HG02610 (cell line): Measurements from ENCODE around the gene PCDHA7.
"Not testable (repeated sequence)": the region's sequence is repeated elsewhere in the genome, so short reads cannot be mapped to it uniquely, and the experiment has no call there.

Experiments
- ATAC-seq: cut with Tn5 transposase; IDR thresholded peaks from one replicate; pipeline ENCODE4 v1.9.1; 2021; ENCODE audit warnings: mild to moderate bottlenecking, moderate library complexity; ENCODE audit not compliant: unreplicated experiment

PCDHA7 gene

GRCh38 chr5:140833993-140834392, at the start of gene PCDHA7:
TSS of gene PCDHA7 (plus strand) at chr5:140834269. CDS start at chr5:140834384, 115 bp downstream.
- no peak for ATAC-seq

GRCh38 chr5:140785905-140786686, 48.0 kb upstream of the PCDHA7 start, which contains the start of gene PCDHA1:
TSS of gene PCDHA1 (plus strand) at chr5:140786140.
- ATAC-seq = no peak

GRCh38 chr5:140787422-140787821, 46.6 kb upstream of the PCDHA7 start:
- ATAC-seq = not testable (repeated sequence)

- ATAC-seq = not testable (repeated sequence)
Measured at GRCh38 chr5:140787849-140788504, 46.1 kb upstream of the PCDHA7 start.

GRCh38 chr5:140791089-140791488, 43.0 kb upstream of the PCDHA7 start:
- ATAC-seq = no peak

GRCh38 chr5:140794595-140795258, 39.3 kb upstream of the PCDHA7 start, which contains the start of gene PCDHA2:
TSS of gene PCDHA2 (plus strand) at chr5:140794852.
- ATAC-seq = no peak

GRCh38 chr5:140795259-140795641, 38.8 kb upstream of the PCDHA7 start:
- no peak for ATAC-seq

- not testable (repeated sequence) for ATAC-seq
Measured at GRCh38 chr5:140796072-140796717, 37.9 kb upstream of the PCDHA7 start.

- no peak for ATAC-seq
Measured at GRCh38 chr5:140796718-140797095, 37.4 kb upstream of the PCDHA7 start.

- no peak for ATAC-seq
Measured at GRCh38 chr5:140800816-140801493, 33.1 kb upstream of the PCDHA7 start, which contains the start of gene PCDHA3. TSS of gene PCDHA3 (plus strand) at chr5:140801057.

- no peak for ATAC-seq
Measured at GRCh38 chr5:140801494-140801841, 32.6 kb upstream of the PCDHA7 start.

GRCh38 chr5:140802381-140802780, 31.7 kb upstream of the PCDHA7 start:
- not testable (repeated sequence) for ATAC-seq

GRCh38 chr5:140802781-140803271, 31.2 kb upstream of the PCDHA7 start:
- ATAC-seq = no peak

GRCh38 chr5:140806834-140807775, 27.0 kb upstream of the PCDHA7 start, which contains the start of gene PCDHA4:
TSS of gene PCDHA4 (plus strand) at chr5:140807068.
- ATAC-seq = no peak

GRCh38 chr5:140808241-140808888, 25.7 kb upstream of the PCDHA7 start:
- ATAC-seq = not testable (repeated sequence)

- no peak for ATAC-seq
Measured at GRCh38 chr5:140808889-140809291, 25.2 kb upstream of the PCDHA7 start.

GRCh38 chr5:140821375-140822280, 12.4 kb upstream of the PCDHA7 start, which contains the start of gene PCDHA5:
TSS of gene PCDHA5 (plus strand) at chr5:140821613.
- no peak for ATAC-seq

GRCh38 chr5:140822281-140822629, 11.8 kb upstream of the PCDHA7 start:
- ATAC-seq = no peak
